SK-N-SH (cell line): ENCODE measurements around the gene FSHR. TPM values are rescaled to one million over a fixed set of nuclear protein-coding genes. Genes with fewer than 3 reads are reported as not detected.

Experiments
- CTCF ChIA-PET: fragments of 300-600, 350-600 bp; formaldehyde crosslinking; extraction: SDS; loops from one replicate; lab custom pipeline; 2021; lab: Yijun Ruan, JAX
- POLR2A ChIA-PET: fragments of 350-600 bp; sonication (Branson Sonifier 250); formaldehyde crosslinking; extraction: SDS; loops from one replicate; lab custom pipeline; 2020; ENCODE audit warnings: antibody characterized with exemption, inconsistent platforms; lab: Yijun Ruan, JAX
- DNase-seq: peaks from one replicate; pipeline ENCODE4 v3.0.0; 2012
- H2AFZ ChIP-seq: fragments of 200-600 bp; sonication (generic); 2 replicates; pipeline ENCODE4 v1.8.1; 2016; ENCODE audit warnings: antibody characterized with exemption, mild to moderate bottlenecking, low read depth
- H3F3A ChIP-seq: fragments of 200-600 bp; sonication (generic); replicated peaks from 2 replicates; pipeline ENCODE3; 2016; ENCODE audit warnings: antibody characterized with exemption, mild to moderate bottlenecking; ENCODE audit not compliant: insufficient read depth
- H3K27ac ChIP-seq, 2 experiments: fragments of 200-500 bp in 1 of 2; fragments of 200-600 bp in 1 of 2; sonication (Bioruptor generic) in 1 of 2; sonication (generic), shearing (Covaris generic) in 1 of 2; 2 replicates each; pipeline versions ENCODE4 v1.5.1 to v1.6.1; 2014 to 2016; ENCODE audit warnings: low read depth in 2 of 2, inconsistent platforms in 1 of 2, low read length in 1 of 2, mild to moderate bottlenecking in 1 of 2, mixed read lengths in 1 of 2
- H3K27me3 ChIP-seq: fragments of 200-600 bp; sonication (generic), shearing (Covaris generic); 2 replicates; pipeline ENCODE4 v1.6.1; 2016; ENCODE audit warnings: mixed run types; ENCODE audit not compliant: insufficient read depth
- H3K36me3 ChIP-seq, 2 experiments: fragments of 200-500 bp in 1 of 2; fragments of 200-600 bp in 1 of 2; sonication (Bioruptor generic) in 1 of 2; sonication (generic) in 1 of 2; replicated peaks in 1 of 2; 2 replicates each; pipeline versions ENCODE3 to v1.5.1; 2014 to 2016; ENCODE audit warnings: low read length in 1 of 2, mild to moderate bottlenecking in 1 of 2; ENCODE audit not compliant: insufficient read depth in 2 of 2, control insufficient read depth in 1 of 2
- H3K4me1 ChIP-seq, 2 experiments: fragments of 200-500 bp in 1 of 2; fragments of 200-600 bp in 1 of 2; sonication (Bioruptor generic) in 1 of 2; sonication (generic), shearing (Covaris generic) in 1 of 2; 2 replicates each; pipeline versions ENCODE4 v1.5.1 to v1.6.1; 2014 to 2016; ENCODE audit warnings: low read depth in 1 of 2, low read length in 1 of 2, mixed run types in 1 of 2; ENCODE audit not compliant: insufficient read depth in 2 of 2, control insufficient read depth in 1 of 2
- H3K4me2 ChIP-seq: fragments of 200-600 bp; sonication (generic), shearing (Covaris generic); 2 replicates; pipeline ENCODE4 v1.6.1; 2017; ENCODE audit warnings: mixed run types
- H3K4me3 ChIP-seq, 2 experiments: fragments of 200-500 bp in 1 of 2; fragments of 200-600 bp in 1 of 2; sonication (Bioruptor generic) in 1 of 2; sonication (generic), shearing (Covaris generic) in 1 of 2; 2 replicates each; pipeline versions ENCODE4 v1.5.1 to v1.8.1; 2014 to 2016; ENCODE audit warnings: low read depth in 2 of 2, inconsistent platforms in 1 of 2, low read length in 1 of 2, mild to moderate bottlenecking in 1 of 2, mixed read lengths in 1 of 2, moderate library complexity in 1 of 2
- H3K79me2 ChIP-seq: fragments of 200-600 bp; sonication (generic); 2 replicates; pipeline ENCODE4 v1.8.1; 2017; ENCODE audit warnings: mild to moderate bottlenecking; ENCODE audit not compliant: insufficient read depth
- H3K9ac ChIP-seq: fragments of 200-600 bp; sonication (generic); 2 replicates; pipeline ENCODE4 v1.6.1; 2017; ENCODE audit warnings: mixed run types
- H3K9me2 ChIP-seq: fragments of 200-600 bp; sonication (generic); 2 replicates; pipeline ENCODE4 v1.6.1; 2017; ENCODE audit warnings: mixed run types
- H3K9me3 ChIP-seq: fragments of 200-600 bp; sonication (generic); 2 replicates; pipeline ENCODE4 v1.6.1; 2017; ENCODE audit warnings: mixed run types, mild to moderate bottlenecking, moderate library complexity
- H4K20me1 ChIP-seq: fragments of 200-600 bp; sonication (generic); 2 replicates; pipeline ENCODE4 v1.6.1; 2017; ENCODE audit warnings: mild to moderate bottlenecking, mixed run types; ENCODE audit not compliant: insufficient read depth
- CHD2 ChIP-seq: fragments of 150-350 bp; IDR thresholded peaks from 2 replicates; pipeline ENCODE4 v1.6.1; 2018; ENCODE audit warnings: low read length; ENCODE audit not compliant: partially characterized antibody
- FOSL2 ChIP-seq: IDR thresholded peaks from 2 replicates; pipeline ENCODE4 v1.4.0; 2012; ENCODE audit warnings: low read depth, mild to moderate bottlenecking, moderate library complexity, borderline replicate concordance
- FOXM1 ChIP-seq: IDR thresholded peaks from 2 replicates; pipeline ENCODE4 v1.4.0; 2012; ENCODE audit warnings: low read depth, mild to moderate bottlenecking
- JUND ChIP-seq: IDR thresholded peaks from 2 replicates; pipeline ENCODE4 v1.4.0; 2012
- NFIC ChIP-seq: IDR thresholded peaks from 2 replicates; pipeline ENCODE4 v1.4.0; 2012; ENCODE audit warnings: borderline replicate concordance
- RAD21 ChIP-seq: IDR thresholded peaks from 2 replicates; pipeline ENCODE4 v1.6.1; 2012; ENCODE audit warnings: mild to moderate bottlenecking, low read length
- YY1 ChIP-seq: IDR thresholded peaks from 2 replicates; pipeline ENCODE4 v1.4.0; 2012; ENCODE audit warnings: low read depth, mild to moderate bottlenecking
- WGBS: methylation state at CpG from one replicate; pipeline ENCODE4 v1.1.6; 2017; ENCODE audit warnings: low lambda C conversion rate; 5-methylcytosine and 5-hydroxymethylcytosine counted together
- polyA plus RNA-seq, 3 experiments: library from polyadenylated mRNA; depleted of rRNA; stranded (reverse); fragments of >200 nt; gene quantifications; 2 replicates each; pipeline ENCODE4 v1.2.3, GENCODE V29; 2012
- small RNA-seq, 7 experiments: library from RNA; depleted of rRNA; stranded (forward); fragments of <200 nt; gene quantifications; one replicate each; pipeline ENCODE3, GENCODE V24; 2012

The FSHR gene
- polyA plus RNA-seq, 1 of the 3 experiments (the other 2 are of a cell fraction), result not detected

DNA sequence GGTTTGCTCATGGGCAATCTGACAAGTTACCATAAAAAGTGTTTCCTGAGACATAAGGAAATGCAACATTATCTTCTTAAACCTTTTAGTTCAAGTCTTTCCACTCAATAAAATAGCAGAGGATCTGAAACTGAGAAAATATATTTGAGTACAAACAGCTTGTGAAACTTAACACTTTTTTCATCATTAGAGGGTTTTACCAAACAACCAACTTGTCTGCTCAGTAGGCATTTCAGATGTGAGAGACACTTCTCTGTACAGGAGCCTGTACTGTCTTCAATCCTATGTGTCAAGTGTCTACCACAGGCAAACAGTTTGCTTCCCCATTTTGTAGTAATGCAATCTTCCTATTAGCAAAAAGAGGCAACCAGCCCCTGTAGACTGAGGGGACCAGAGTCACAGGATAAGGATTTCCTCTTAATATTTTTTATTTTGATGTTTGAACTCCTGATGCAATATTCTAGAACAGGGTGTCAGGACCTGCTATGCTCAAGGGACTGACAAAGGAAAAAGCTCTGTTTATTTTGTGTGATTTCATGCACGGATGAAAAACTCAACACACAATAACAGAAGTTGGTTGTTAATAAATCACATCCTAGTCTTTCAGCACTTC is 239.7 kb downstream of the FSHR start:
- no peak overlapping the region for H3K9ac ChIP-seq
- H3F3A ChIP-seq, result no peaks in the 10 kb centered on the region
- H3K79me2 ChIP-seq, result no peaks in the 10 kb centered on the region
- no peak overlapping the region for H3K4me3 ChIP-seq
- H3K27me3 ChIP-seq, result no peaks in the 10 kb centered on the region
- H3K27ac ChIP-seq, result no peak overlapping the region
- 15% methylated on average over 1 of the region's 1 CpG for WGBS
- H3K9me2 ChIP-seq, result no peaks in the 10 kb centered on the region
- H4K20me1 ChIP-seq, result no peaks in the 10 kb centered on the region
- no peak overlapping the region for H2AFZ ChIP-seq
- DNase-seq, result no peak
- CTCF ChIA-PET, result interaction anchor here (1.6 kb wide), 1 partner anchor 11 kb away, joined by 3 read pairs; no protein-coding TSS in a partner anchor
- H3K4me1 ChIP-seq, result no peaks in the 10 kb centered on the region
- H3K9me3 ChIP-seq, result no peaks in the 10 kb centered on the region
- H3K4me2 ChIP-seq, result no peak overlapping the region
- TF ChIP-seq FOXM1, result no peak
- TF ChIP-seq NFIC, result no peak
- TF ChIP-seq RAD21, result no peak
- no peak for TF ChIP-seq CHD2
- no peak for TF ChIP-seq FOSL2
- no peak for TF ChIP-seq YY1
- TF ChIP-seq JUND, result no peak
- H3K36me3 ChIP-seq, result no peaks in the 10 kb centered on the region
- POLR2A ChIA-PET, result no interaction called here

Small RNA genes lying within 50 kb of the gene (small RNA-seq; reads per million reads assigned to genes)
- 0 reads per million in 7 experiments for gene MIR548BA
